H1 (cell line): ENCODE data around the gene GRIK2. TPM values are rescaled to one million over a fixed set of nuclear protein-coding genes. Genes with fewer than 3 reads are reported as not detected.

Experiments used
- BCL11A ChIP-seq, 2 experiments: IDR thresholded peaks; one replicate each; pipeline ENCODE4 v1.6.1; 2011; ENCODE audit warnings: low read depth in 2 of 2, low read length in 2 of 2, mild to moderate bottlenecking in 2 of 2
- POLR2A ChIP-seq, 2 experiments: IDR thresholded peaks; 1 replicate in 1 of 2; 2 replicates in 1 of 2; pipeline ENCODE4 v1.6.1; 2011; ENCODE audit warnings: low read depth in 2 of 2, low read length in 2 of 2, mild to moderate bottlenecking in 2 of 2; ENCODE audit errors: control extremely low read depth in 1 of 2
- polyA plus RNA-seq, 7 experiments: library from polyadenylated mRNA; depleted of rRNA in 3 of 7; stranded (reverse) in 5 of 7; unstranded in 2 of 7; fragments of >200 nt in 5 of 7; fragments of 200-250 nt in 2 of 7; gene quantifications; 1 replicate in 5 of 7; 2 replicates in 1 of 7; 4 replicates in 1 of 7; pipeline versions ENCODE4 v1.2.1 to v1.2.3, GENCODE V29; 2011 to 2013; ENCODE audit warnings: missing spikeins in 2 of 7, mixed read lengths in 2 of 7
- total RNA-seq: library from RNA; stranded (reverse); fragmentation: NEBNext Ultra II Directional; extraction: Animal tissue kit (Norgen Biotek cat#: 25700); gene quantifications from 2 replicates; pipeline ENCODE4 v1.2.1, GENCODE V29; 2021
- TF ChIP-seq, protein P1 (sequence below): IDR thresholded peaks from 2 replicates; pipeline ENCODE4 v1.6.1; 2011; ENCODE audit warnings: low read length, improper control_type of control experiment

Gene GRIK2
- total and polyA plus RNA-seq, 2 of the 8 experiments (the other 6 are each of a cell fraction or from before 2014, with no cell fraction given), result 1.8 to 2.2 TPM

DNA sequence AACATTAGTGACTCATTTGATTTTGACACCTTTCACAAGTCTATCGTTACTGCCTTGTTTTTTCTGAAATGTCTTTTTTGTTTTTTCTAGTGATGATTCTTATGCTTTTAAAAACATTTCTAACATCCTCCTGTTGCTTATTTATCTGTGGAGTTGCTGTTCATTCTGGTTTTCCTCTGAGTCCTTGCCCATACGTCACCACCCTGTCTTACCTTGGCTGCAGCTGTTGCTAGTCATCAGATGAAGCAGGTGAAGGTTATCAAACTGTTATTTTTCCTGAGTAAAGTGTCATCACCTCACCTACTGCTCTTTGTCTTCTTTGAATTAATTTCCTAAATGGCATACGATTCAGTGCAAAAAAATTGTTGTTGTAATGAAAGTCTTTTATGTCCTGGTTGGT lies 376.6 kb downstream of the GRIK2 start (continued):
- no peak for TF ChIP-seq BCL11A (IDR thresholded peaks at IDR 0.05; ENCODE audit: low read depth in 2 of 2, low read length in 2 of 2)
- TF ChIP-seq, protein P1, sequence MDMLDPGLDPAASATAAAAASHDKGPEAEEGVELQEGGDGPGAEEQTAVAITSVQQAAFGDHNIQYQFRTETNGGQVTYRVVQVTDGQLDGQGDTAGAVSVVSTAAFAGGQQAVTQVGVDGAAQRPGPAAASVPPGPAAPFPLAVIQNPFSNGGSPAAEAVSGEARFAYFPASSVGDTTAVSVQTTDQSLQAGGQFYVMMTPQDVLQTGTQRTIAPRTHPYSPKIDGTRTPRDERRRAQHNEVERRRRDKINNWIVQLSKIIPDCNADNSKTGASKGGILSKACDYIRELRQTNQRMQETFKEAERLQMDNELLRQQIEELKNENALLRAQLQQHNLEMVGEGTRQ, result no peak
- TF ChIP-seq POLR2A (IDR thresholded peaks at IDR 0.05; ENCODE audit: control extremely low read depth in 1 of 2, low read depth in 2 of 2, low read length in 2 of 2), result no peak
